SKM-1 treated with dmso at 0.1 percent for 144 hours (cell line): ENCODE measurements around the gene DLG1.
"Not testable (repeated sequence)": the region's sequence is repeated elsewhere in the genome, so short reads cannot be mapped to it uniquely, and the experiment has no call there.

ENCODE experiments used
- DNase-seq: peaks from one replicate; lab custom pipeline; 2025; ENCODE audit not compliant: unreplicated experiment; lab: John Stamatoyannopoulos, UW

The DLG1 gene

DNA sequence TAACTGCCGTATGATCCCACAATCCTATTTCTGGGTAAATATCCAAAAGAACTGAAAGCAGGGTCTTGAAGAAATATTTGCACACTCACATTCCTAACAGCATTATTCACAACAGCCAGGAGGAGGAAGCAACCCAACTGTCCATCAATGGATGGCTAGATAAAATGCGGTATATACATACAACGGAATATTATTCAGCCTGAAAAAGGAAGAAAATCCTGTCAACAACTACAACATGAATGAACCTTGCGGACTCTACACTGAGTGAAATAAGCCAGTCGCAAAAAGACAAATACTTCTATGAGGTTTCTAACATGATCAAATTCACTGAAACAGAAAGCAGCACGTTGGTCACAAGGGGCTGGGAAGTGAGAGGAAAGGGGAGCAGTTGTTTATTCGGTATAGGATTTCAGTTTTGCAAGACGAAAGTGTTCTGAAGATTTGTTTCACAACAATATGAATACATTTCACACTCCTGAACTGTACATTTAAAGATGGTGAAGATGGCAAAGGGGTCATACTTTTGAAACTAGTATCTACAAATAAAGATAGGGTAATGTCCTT, 6.2 kb downstream of the DLG1 start:
- no peak for DNase-seq

DNA sequence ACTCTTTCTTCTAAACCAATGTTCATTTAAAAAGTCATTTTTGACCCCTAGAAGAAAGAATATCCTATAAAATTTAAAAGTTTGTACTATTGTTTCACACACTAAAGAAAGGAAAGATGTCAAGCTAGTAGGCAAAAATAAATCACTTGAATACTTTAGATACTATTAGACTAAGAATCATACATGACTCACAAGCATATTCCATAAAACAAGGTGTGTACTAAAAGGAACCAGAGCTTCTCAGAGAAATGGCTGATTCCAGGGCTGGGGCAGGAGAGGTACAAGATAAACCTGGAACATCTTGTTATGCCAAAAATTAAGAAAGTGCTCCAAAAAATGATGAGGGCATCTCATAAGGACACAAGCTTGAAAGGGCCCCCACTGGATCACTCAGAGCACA, 8.7 kb downstream of the DLG1 start:
- no peak for DNase-seq

DNA sequence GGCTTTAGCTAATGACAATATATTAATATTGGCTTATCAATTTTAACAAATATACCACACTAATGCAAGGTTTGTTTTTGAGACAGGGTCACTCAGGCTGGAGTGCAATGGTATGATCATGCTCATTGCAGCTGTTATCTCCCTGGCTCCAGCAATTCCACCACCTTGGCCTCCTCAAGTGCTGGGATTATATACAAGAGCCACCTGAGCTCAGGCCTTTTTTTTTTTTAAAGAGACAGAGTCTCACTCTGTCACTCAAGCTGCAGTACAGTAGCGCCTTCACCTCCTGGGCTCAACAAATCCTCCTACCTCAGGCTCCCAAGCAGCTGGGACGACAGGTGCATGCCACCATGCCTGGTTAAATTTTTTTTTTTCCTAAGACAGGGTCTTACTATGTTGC, 11.7 kb downstream of the DLG1 start:
- DNase-seq = no peak

DNA sequence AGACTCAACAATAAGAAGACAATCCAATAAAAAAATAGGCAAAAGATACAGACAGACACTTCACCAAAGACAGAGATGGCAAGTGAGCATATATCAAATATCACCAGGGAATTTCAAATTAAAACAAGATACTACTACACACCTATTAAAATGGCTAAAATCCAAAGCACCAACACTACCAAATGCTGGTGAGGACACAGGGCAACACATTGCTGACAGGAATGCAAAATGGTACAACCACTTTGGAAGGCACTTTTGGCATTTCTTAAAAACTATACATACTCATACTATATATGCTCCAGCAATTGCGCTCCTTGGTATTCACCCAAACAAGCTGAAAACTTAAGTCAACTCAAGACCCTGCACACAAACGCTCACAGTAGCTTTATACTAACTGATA, 12.9 kb downstream of the DLG1 start:
- DNase-seq = no peak

DNA sequence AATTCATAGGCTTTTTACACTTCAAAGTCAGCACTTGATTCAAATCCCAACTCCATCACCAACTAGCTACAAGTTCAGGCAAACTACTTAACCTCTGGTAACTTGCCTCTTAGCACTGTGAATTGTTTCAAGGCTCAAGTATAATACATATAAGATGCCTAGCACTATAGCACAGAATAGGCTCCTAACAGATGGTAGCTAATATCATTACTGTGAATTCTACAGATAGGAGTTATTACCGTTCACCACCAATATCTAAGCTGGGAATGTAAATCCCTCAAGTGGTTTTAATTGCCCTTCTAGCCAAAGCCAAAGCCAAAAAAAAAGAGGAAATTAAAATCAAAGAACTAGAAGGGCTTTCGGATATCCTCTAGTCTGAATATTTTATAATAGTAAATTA, 15.4 kb downstream of the DLG1 start:
- no peak for DNase-seq

DNA sequence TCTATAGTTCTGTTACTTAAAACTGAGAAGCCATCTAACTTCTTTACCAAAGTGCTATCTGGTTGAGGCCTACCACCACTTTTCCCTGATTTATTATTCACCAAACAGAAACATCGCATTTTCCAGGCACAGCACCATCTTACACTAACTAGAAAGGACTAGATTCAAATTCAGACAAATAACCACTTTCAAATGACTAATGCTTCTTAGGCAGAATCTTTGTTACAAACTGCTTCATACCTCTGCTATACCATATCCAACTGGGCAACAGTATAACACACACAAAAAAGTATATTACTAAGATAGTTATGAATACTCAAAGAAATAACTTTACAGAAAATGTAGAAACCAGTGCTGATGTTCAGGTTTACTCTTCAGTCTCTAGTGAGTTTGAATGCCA, 16.6 kb downstream of the DLG1 start:
- DNase-seq = no peak

DNA sequence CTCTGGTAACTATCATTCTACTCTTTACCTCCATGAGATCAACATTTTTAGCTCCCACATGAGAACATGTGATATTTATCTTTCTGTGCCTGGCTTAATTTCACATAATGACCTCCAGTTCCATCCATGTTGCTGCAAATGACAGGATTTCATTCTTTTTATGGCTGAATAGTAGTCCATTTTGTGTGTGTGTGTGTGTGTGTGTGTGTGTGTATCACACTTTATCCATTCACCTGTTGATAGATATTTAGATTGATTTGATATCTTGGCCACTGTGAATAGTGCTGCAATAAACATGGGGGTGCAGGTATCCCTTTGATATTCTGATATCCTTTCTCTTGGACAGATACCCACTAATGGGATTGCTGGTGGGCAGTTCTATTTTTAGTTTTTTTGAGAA, 18.3 kb downstream of the DLG1 start:
- DNase-seq = no peak

DNA sequence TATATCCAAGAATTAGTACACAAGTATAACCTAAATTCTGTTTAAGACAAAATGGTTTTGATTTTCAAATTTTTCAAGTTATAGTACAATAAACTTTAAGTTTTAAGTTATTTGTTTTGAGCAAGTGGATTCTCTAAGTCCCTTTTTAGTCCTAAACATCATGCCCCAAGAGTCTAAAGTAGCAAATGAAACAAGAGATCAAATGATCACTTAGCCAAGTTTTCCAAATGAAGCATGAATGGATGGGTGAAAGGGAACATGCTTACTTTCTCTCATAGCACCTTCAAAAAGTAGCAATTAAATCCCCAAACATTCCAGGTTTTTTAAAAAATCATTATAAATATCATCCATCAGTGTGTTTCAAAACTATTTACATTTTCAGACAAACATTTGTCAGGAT, 19.5 kb downstream of the DLG1 start:
- DNase-seq = no peak

DNA sequence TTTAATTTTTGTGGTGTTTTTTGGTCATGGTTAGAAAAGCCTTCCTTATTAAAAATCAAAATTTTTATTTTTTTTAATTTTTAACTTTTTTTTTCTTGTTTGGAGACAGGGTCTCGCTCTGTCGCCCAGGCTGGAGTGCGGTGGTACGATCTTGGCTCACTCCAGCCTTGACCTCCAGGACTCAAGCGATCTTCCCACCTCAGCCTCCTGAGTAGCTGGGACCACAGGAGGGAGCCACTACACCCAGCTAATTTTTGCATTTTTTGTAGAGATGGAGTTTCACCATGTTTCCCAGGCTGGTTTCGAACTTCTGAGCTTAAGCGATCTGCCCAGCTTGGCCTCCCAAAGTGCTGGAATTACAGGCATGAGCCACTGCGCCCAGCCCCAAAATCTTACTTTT, 21.6 kb downstream of the DLG1 start:
- not testable (repeated sequence) for DNase-seq

DNA sequence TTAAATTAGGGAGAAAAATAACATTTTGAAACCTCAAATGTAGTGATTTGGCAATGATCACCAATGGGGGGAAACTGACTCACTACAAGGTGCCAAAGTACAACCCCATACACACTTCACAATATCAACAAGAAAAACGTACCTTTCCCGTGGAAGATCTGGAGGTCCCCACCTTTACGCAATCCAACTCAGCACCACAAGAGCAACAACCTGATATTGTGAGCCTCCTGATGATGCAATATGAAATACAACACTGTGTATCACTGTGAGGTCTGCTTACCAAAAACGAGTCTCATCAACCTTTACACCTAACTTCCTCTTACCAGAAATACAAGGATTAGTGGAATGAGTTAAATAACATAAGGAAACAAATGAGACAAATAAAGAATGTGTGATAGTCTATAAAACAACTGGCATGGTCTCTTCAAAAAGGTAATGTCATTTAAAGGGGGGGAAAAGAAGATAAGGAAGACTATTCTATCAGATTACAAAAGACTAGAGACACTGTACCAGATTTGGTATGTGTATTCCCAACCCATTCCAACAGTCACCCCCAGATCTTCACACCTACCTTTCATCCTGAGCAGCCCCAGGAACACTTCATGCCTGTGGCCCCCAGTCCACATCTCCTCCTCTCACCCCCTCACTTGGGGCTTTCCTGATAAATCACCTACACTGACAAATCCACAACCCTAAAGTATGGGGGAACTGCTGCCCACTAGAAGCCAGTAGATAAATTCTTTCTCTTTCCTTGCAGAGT, 27.7 kb downstream of the DLG1 start:
- DNase-seq = no peak

DNA sequence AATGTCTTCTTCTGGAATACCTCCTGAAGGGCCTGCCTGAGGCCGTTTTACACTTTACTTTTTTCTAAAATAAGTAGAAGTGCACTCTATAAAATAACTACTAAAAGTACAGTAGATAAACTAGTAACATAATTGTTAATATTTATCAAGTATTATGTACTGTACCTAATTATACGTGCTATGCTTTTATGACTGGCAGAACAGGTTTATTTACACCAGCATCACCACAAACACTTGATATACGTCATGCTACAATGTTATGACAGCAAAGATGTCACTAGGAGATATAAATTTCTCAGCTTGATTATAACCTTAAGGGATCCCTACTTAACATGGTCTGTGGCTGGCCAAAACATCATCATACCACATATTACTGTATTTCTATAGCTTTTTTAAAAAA, 29.4 kb downstream of the DLG1 start:
- DNase-seq = no peak

DNA sequence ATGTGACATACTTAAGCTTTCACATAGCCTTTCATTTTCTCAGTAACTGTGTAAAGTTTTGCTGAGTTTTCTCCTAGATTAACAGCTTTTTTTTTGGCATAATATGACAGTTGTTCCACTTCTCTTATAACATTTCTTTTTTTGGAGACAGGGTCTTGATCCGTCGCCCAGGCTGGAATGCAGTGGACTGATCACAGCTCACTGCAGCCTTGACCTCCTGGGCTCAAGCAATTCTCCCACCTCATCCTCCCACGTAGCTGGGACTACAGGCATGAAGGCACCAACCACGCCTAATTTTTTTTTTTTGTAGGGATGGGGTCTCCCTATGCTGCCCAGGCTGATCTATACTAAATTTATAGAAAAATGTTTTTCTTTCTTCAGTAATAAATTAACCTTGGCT, 30.1 kb downstream of the DLG1 start:
- no peak for DNase-seq

DNA sequence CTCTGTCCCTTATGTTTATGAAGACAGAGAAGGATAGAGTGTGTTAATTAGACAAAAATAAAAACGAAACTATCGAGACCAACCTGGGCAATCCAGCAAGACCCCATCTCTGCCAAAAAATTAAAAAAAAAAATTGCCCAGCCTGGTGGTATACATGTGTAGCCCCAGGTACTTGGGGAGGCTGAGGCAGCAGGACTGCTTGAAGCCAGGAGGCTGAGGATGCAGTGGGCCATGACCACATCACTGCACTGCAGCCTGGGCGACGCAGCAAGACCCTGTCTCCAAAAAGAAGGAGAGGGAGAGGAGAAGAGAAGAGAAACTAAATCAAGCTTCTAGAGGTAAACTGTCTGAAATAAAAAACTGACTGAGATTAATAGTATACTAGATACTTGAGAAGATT, 32.1 kb downstream of the DLG1 start:
- DNase-seq = no peak

DNA sequence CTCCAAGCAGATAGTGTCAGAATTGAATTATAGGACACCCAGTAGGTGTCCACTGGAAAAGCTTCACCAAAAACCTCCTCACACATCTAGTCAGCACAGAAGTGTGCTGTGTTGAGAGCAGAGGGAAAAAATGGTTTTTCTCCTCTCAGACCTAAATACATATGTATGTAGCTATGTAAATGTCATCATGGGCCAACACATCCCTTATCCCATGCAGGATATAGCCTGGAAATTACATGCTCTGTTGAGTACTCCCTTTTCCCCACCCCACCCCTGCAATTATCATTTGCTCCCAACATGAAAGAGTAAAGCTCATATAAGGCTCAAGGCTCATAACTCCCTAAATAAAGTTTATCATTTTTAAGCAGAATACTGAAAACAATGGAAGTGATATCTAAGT, 35.7 kb downstream of the DLG1 start:
- no peak for DNase-seq

DNA sequence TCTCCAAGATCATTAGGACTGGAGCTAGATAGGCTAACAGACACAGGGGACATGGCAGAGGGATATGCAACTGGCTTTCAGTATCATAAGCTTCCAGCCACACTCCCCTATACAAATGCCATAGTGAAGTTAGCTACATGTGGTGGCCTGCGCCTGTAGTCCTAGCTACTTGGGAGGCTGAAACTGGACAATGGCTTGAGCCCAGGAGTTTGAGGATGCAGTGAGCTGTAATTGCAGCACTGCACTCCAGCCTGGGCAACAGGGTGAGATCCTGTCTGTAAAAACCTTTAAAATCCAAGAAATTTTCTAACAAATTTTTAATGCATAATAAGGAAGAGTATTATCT, 37.3 kb downstream of the DLG1 start:
- DNase-seq = no peak

DNA sequence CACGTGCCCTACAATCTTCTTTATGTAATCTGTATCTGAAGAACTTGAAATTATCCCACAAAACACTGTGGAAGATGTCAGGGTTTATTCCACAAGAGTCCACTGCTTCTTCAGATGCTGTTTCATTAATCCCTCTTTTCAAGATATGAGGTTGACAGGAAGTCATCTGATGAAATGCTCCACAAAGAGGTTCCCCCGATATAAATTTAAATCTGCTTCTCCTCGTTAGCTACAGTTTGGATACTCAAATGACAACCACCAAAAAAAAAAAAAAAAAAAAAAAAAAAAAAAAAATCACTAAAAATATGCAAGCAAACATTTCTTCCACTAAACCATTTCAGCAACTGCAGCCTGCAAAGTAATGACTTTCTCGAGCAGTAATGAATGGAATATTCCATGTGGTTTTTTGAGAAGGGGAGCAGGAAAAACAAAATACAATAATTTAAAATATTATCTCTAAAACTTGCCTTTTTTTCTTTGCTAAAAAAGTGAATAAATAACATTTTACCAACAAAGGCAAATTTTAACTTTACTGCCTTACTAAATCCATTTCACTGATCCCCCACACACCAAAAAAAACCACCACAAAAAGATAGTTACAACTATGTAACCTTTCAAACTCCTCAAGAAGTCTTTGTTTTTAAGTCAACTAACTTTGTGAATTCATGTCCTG, 37.8 kb downstream of the DLG1 start:
- no peak for DNase-seq

DNA sequence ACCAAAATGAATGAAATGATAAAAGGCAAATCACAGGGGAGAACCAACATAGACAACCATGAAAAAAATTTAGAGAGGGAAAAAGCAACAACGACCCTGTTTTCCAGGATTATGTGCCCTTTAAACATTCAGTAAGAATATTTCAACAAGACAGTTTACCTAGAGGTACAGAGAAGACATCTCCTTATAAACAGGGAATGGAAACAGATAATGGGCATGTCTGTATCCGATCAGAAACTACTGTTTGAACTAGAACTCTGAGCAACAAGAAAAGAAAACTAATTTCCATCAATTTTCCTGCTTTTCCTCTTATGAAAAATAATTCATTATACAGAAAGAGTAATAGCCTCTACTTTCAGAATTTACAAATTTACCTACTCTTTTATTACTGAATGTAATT, 39.3 kb downstream of the DLG1 start:
- DNase-seq = no peak

DNA sequence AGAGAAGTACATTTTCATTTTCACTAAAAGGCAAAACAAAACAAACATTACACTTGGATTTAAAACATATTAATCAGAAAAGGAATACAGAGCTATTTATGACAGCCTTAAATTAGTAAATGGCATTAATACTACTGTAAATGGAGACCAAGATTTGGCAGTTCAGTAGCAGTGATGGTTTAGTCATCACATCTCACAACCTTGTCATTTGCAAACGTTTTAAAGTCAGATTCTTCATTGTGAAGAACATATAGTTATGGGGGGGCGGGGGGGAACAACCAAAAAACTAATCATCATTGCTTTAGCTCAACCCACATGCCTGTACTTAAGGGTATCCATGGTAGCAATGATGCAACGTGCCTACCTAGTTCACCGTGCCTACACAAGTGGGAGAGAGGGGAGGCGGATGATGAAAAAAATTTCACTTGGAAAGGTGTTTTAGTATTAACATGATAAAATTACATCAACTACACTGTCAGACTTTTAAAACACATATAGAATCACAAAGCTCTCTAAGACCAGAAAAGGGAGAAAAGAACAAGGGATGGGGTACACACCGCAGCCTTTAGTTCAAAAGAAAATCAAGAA, 40.1 kb downstream of the DLG1 start:
- no peak for DNase-seq

DNA sequence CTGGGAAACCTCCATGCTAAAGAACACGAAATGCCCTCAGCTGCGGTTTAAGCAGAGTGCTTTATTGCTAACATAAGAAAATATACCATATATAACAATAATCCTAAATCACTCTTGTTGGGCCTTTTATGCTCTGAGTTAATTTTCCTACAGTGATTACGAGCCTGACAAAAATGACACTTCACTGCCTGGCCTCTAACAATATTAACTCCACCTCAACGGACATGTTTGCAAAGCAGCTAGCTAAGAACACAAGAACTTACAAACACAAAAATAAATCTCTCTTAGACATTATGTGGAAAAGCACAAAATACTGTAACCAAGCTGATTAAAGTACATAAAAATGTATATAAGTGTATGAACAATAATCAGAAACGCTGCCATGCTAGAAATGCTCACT, 40.7 kb downstream of the DLG1 start:
- DNase-seq = no peak

DNA sequence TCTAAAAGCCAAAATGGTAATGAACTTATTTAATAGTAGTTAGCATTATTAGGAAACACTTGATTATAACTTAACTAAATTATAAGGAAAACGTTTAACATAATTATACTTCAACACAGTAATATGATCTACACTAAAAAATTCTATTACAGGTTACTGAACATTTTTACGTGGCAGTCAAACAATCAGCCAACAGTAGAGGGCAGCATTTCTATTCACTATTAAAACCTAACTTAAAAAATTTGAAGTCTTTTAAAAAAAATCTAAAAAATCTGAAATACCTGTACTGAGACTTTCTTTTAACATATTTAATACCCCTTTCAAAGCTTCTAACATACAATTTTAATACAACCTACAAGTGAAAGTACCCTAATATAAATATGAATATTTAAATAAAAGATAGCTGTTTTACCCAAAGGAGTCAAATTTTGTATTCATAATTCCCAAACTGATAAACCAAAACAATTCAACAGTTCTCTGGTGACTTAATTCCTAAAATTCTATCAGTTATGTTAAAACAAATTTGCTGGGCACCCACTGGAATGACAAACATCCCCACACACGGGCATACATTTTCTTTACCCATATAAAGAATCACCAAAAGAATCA, 41.5 kb downstream of the DLG1 start:
- peak; percentile 8 for DNase-seq

DNA sequence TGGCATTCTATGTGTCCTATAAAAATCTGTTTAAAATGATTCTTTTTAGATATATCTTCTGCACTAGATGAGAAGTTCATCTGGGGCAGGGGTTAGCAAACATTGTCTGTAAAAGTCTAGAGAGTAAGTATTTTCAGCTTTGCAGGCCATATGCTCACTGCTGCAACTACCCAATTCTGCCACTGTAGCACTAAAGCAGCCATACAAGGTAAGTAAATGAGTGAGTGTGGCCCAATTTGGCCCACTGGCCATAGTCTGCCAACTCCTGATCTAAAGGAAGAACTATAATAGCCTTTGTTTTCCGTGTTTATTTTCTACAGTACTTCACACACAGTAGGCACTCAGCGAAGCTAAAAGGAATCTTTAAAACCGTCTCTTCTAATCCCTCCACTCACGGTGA, 42.3 kb downstream of the DLG1 start:
- no peak for DNase-seq
